Mucosa of rectum (tissue), 2 donors: Measurements from ENCODE around the gene CABP2.
"Not testable (repeated sequence)": the region's sequence is repeated elsewhere in the genome, so short reads cannot be mapped to it uniquely, and the experiment has no call there.

ENCODE experiments used
- H3K27ac ChIP-seq, 2 donors: one replicate each; pipeline ENCODE4 v1.7.0; 2013; ENCODE audit warnings: inconsistent platforms in 2 of 2, low read depth in 2 of 2, low read length in 2 of 2
- H3K27me3 ChIP-seq, 2 donors: one replicate each; pipeline ENCODE4 v1.7.0; 2013; ENCODE audit warnings: low read length in 2 of 2; ENCODE audit not compliant: control insufficient read depth in 2 of 2, insufficient read depth in 2 of 2
- H3K36me3 ChIP-seq, 2 donors: one replicate each; pipeline ENCODE4 v1.7.0; 2013; ENCODE audit warnings: low read length in 2 of 2; ENCODE audit not compliant: control insufficient read depth in 2 of 2, insufficient read depth in 2 of 2
- H3K4me1 ChIP-seq, 2 donors: one replicate each; pipeline ENCODE4 v1.7.0; 2013; ENCODE audit warnings: low read length in 2 of 2, mild to moderate bottlenecking in 1 of 2; ENCODE audit not compliant: control insufficient read depth in 2 of 2, insufficient read depth in 2 of 2
- H3K4me3 ChIP-seq, 2 donors: one replicate each; pipeline ENCODE4 v1.7.0; 2013; ENCODE audit warnings: low read length in 2 of 2
- H3K9ac ChIP-seq, 2 donors: one replicate each; pipeline ENCODE4 v1.7.0; 2013; ENCODE audit warnings: low read length in 2 of 2, low read depth in 1 of 2, mild to moderate bottlenecking in 1 of 2
- H3K9me3 ChIP-seq, 2 donors: one replicate each; pipeline ENCODE4 v1.7.0; 2013; ENCODE audit warnings: low read length in 2 of 2; ENCODE audit not compliant: control insufficient read depth in 2 of 2
- donor health status: healthy.
- donor health status: Normal muscosa, but diverticular disease.

CABP2 gene

GRCh38 chr11:67482275-67482826 is 40.9 kb downstream of the CABP2 start:
- H3K27me3 ChIP-seq: no peaks in the 10 kb centered on the region
- H3K4me1 ChIP-seq: peaks cover 23 to 25% of the 10 kb centered on the region in 2 donors
- no peaks in the 10 kb centered on the region for H3K9me3 ChIP-seq
- peak overlapping the region; percentile 91 to 96 for H3K4me3 ChIP-seq
- peak overlapping the region; percentile 86 to 90 for H3K27ac ChIP-seq
- peaks cover 2 to 8% of the 10 kb centered on the region in 2 donors for H3K36me3 ChIP-seq
- peak overlapping the region; percentile 81 to 85 for H3K9ac ChIP-seq

GRCh38 chr11:67477344-67478050 is 45.7 kb downstream of the CABP2 start:
- H3K27ac ChIP-seq, H3K4me1 ChIP-seq, H3K36me3 ChIP-seq, H3K4me3 ChIP-seq, H3K9ac ChIP-seq, H3K9me3 ChIP-seq, H3K27me3 ChIP-seq: not testable (repeated sequence)

- H3K4me1 ChIP-seq, H3K4me3 ChIP-seq, H3K27me3 ChIP-seq, H3K27ac ChIP-seq, H3K9me3 ChIP-seq, H3K9ac ChIP-seq, H3K36me3 ChIP-seq: not testable (repeated sequence)
Measured at GRCh38 chr11:67476692-67477091, 46.6 kb downstream of the CABP2 start.

- Histone ChIP-seq H3K36me3 (no peaks in the 10 kb centered on the region), H3K4me3 (no peak overlapping the region), H3K4me1 (peaks cover 6 to 8% of the 10 kb centered on the region in 2 donors), H3K9me3 (no peaks in the 10 kb centered on the region), H3K9ac (no peak overlapping the region), H3K27ac (no peak overlapping the region), H3K27me3 (no peaks in the 10 kb centered on the region)
Measured at GRCh38 chr11:67472882-67473281, 50.4 kb downstream of the CABP2 start.

- H3K27ac ChIP-seq: no peak overlapping the region
- H3K9me3 ChIP-seq: no peaks in the 10 kb centered on the region
- peaks cover 10 to 15% of the 10 kb centered on the region in 2 donors for H3K4me1 ChIP-seq
Measured at GRCh38 chr11:67470337-67471002, 52.8 kb downstream of the CABP2 start.

GRCh38 chr11:67469508-67469811 is 53.8 kb downstream of the CABP2 start:
- Histone ChIP-seq H3K4me1 (peaks cover 15 to 19% of the 10 kb centered on the region in 2 donors), H3K27me3 (no peaks in the 10 kb centered on the region), H3K27ac (peak overlapping the region; percentile 72 to 82), H3K36me3 (no peaks in the 10 kb centered on the region), H3K9me3 (no peaks in the 10 kb centered on the region), H3K4me3 (peak overlapping the region; percentile 76 to 86), H3K9ac (peak overlapping the region; percentile 80 to 97)

More at GRCh38 chr11:67470337-67471002, 52.8 kb downstream of the CABP2 start:
- Histone ChIP-seq H3K4me3 (no peak overlapping the region), H3K36me3 (no peaks in the 10 kb centered on the region), H3K27me3 (no peaks in the 10 kb centered on the region), H3K9ac (no peak overlapping the region)
